Liver (tissue), 3 donors: Measurements from ENCODE around the gene PHF24.

Source experiments
- RAD21 ChIP-seq, 2 donors: IDR thresholded peaks; 2 replicates each; pipeline ENCODE4 v1.6.1; 2016; ENCODE audit warnings: antibody characterized with exemption in 2 of 2, mild to moderate bottlenecking in 2 of 2
- SP1 ChIP-seq: IDR thresholded peaks from 2 replicates; pipeline ENCODE4 v1.6.1; 2018; ENCODE audit warnings: antibody characterized with exemption, mild to moderate bottlenecking
- TF ChIP-seq, protein P1 (sequence below): fragments of 150-350 bp; IDR thresholded peaks from 2 replicates; pipeline ENCODE4 v1.5.1; 2017; ENCODE audit warnings: improper control_type of control experiment, low read depth, low read length; ENCODE audit not compliant: missing input control
- donor health status: healthy.
- donor health status: healthy.

DNA sequence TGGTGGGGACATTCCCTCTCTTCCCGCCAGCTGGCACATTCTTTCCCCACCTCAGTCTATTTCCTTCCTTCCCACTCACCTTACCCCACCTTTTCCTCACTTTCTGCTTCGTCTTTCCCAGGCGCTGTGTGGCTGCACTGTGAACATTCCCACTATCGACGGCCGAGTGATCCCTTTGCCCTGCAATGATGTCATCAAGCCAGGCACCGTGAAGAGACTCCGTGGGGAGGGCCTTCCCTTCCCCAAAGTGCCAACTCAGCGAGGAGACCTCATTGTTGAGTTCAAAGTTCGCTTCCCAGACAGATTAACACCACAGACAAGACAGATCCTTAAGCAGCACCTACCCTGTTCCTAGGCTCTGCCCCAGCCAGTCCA lies 38.8 kb downstream of the PHF24 start:
- no peak for TF ChIP-seq RAD21 (IDR thresholded peaks at IDR 0.05)
- TF ChIP-seq, protein P1, sequence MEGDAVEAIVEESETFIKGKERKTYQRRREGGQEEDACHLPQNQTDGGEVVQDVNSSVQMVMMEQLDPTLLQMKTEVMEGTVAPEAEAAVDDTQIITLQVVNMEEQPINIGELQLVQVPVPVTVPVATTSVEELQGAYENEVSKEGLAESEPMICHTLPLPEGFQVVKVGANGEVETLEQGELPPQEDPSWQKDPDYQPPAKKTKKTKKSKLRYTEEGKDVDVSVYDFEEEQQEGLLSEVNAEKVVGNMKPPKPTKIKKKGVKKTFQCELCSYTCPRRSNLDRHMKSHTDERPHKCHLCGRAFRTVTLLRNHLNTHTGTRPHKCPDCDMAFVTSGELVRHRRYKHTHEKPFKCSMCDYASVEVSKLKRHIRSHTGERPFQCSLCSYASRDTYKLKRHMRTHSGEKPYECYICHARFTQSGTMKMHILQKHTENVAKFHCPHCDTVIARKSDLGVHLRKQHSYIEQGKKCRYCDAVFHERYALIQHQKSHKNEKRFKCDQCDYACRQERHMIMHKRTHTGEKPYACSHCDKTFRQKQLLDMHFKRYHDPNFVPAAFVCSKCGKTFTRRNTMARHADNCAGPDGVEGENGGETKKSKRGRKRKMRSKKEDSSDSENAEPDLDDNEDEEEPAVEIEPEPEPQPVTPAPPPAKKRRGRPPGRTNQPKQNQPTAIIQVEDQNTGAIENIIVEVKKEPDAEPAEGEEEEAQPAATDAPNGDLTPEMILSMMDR = no peak
- TF ChIP-seq SP1 = peak; percentile 48
